IMR-90 (cell line): Measurements from ENCODE around the gene TTYH3. TPM values are rescaled to one million over a fixed set of nuclear protein-coding genes. Genes with fewer than 3 reads are reported as not detected.

Experiments used
- ATAC-seq: fragments of 200-7000 bp; cut with Tn5 transposase; 2 replicates; pipeline ENCODE4 v1.9.1; 2020; ENCODE audit warnings: low read depth, mild to moderate bottlenecking, moderate library complexity
- BruUV-seq: library from RNA; stranded (reverse); fragments of 400-500 nt; replicated peaks from 2 replicates; lab custom pipeline; 2021; lab: Mats Ljungman, UMichigan
- CTCF ChIA-PET: fragments of 300-600 bp; formaldehyde crosslinking; extraction: SDS; loops from one replicate; lab custom pipeline; 2021; ENCODE audit warnings: antibody characterized with exemption; lab: Yijun Ruan, JAX
- POLR2A ChIA-PET: fragments of 300-600 bp; sonication (Branson Sonifier 250); formaldehyde crosslinking; loops from one replicate; lab custom pipeline; 2022; ENCODE audit warnings: antibody characterized with exemption; ENCODE audit not compliant: unreplicated experiment; lab: Charles Lee
- DNase-seq: peaks from one replicate; pipeline ENCODE4 v3.0.0; 2013
- H2AFZ ChIP-seq: replicated peaks from 2 replicates; pipeline ENCODE3; 2013; ENCODE audit warnings: low read length, mild to moderate bottlenecking; ENCODE audit not compliant: poor library complexity
- H2AK5ac ChIP-seq: 2 replicates; pipeline ENCODE4 v1.6.1; 2013; ENCODE audit warnings: low read depth, low read length, inconsistent platforms
- H2AK9ac ChIP-seq: replicated peaks from 2 replicates; pipeline ENCODE3; 2013; ENCODE audit warnings: mild to moderate bottlenecking, low read depth, low read length, moderate library complexity; ENCODE audit not compliant: poor library complexity
- H2BK120ac ChIP-seq: 2 replicates; pipeline ENCODE4 v1.6.1; 2013; ENCODE audit warnings: low read depth, low read length, inconsistent platforms
- H2BK15ac ChIP-seq: 3 replicates; pipeline ENCODE4 v1.6.1; 2013; ENCODE audit warnings: low read depth, low read length, inconsistent platforms
- H2BK20ac ChIP-seq: 2 replicates; pipeline ENCODE4 v1.6.1; 2013; ENCODE audit warnings: low read depth, mild to moderate bottlenecking, inconsistent platforms, low read length, moderate library complexity
- H2BK5ac ChIP-seq: 2 replicates; pipeline ENCODE4 v1.6.1; 2013; ENCODE audit warnings: mild to moderate bottlenecking, low read depth, low read length, inconsistent platforms; ENCODE audit not compliant: poor library complexity, severe bottlenecking
- H3K14ac ChIP-seq: replicated peaks from 2 replicates; pipeline ENCODE4 v1.6.1; 2013; ENCODE audit warnings: low read depth, low read length, inconsistent platforms
- H3K18ac ChIP-seq: 2 replicates; pipeline ENCODE4 v1.6.1; 2013; ENCODE audit warnings: low read depth, low read length, control low read depth
- H3K23ac ChIP-seq: 2 replicates; pipeline ENCODE4 v1.6.1; 2013; ENCODE audit warnings: low read depth, low read length, inconsistent platforms
- H3K27ac ChIP-seq: 2 replicates; pipeline ENCODE4 v1.5.1; 2013; ENCODE audit warnings: mild to moderate bottlenecking, control low read depth, low read length; ENCODE audit not compliant: insufficient read depth
- H3K27me3 ChIP-seq: 2 replicates; pipeline ENCODE4 v1.6.1; 2013; ENCODE audit warnings: low read length; ENCODE audit not compliant: control insufficient read depth, insufficient read depth
- H3K36me3 ChIP-seq: 2 replicates; pipeline ENCODE4 v1.6.1; 2013; ENCODE audit warnings: low read length, mixed read lengths; ENCODE audit not compliant: control insufficient read depth, insufficient read depth
- H3K4ac ChIP-seq: 2 replicates; pipeline ENCODE4 v1.6.1; 2013; ENCODE audit warnings: low read depth, low read length, inconsistent platforms
- H3K4me1 ChIP-seq: 2 replicates; pipeline ENCODE4 v1.6.1; 2013; ENCODE audit warnings: low read length, mixed read lengths; ENCODE audit not compliant: control insufficient read depth, insufficient read depth
- H3K4me2 ChIP-seq: 2 replicates; pipeline ENCODE4 v1.6.1; 2013; ENCODE audit warnings: low read depth, mild to moderate bottlenecking, control low read depth, low read length, moderate library complexity
- H3K4me3 ChIP-seq: 2 replicates; pipeline ENCODE4 v1.5.1; 2013; ENCODE audit warnings: low read depth, mild to moderate bottlenecking, control low read depth, low read length, moderate library complexity; ENCODE audit not compliant: insufficient read depth
- H3K56ac ChIP-seq: 2 replicates; pipeline ENCODE4 v1.6.1; 2013; ENCODE audit warnings: low read length, inconsistent platforms; ENCODE audit not compliant: insufficient read depth; ENCODE audit errors: extremely low read depth
- H3K79me1 ChIP-seq, 2 experiments: 2 replicates each; pipeline ENCODE4 v1.6.1; 2013; ENCODE audit warnings: low read length in 2 of 2, inconsistent platforms in 1 of 2, low read depth in 1 of 2
- H3K9ac ChIP-seq: 2 replicates; pipeline ENCODE4 v1.6.1; 2013; ENCODE audit warnings: low read depth, low read length, control low read depth
- H3K9me1 ChIP-seq: 2 replicates; pipeline ENCODE4 v1.6.1; 2013; ENCODE audit warnings: low read length, inconsistent platforms; ENCODE audit not compliant: insufficient read depth
- H3K9me3 ChIP-seq: 2 replicates; pipeline ENCODE4 v1.6.1; 2013; ENCODE audit warnings: low read length; ENCODE audit not compliant: control insufficient read depth, insufficient read depth
- H4K20me1 ChIP-seq: 2 replicates; pipeline ENCODE4 v1.6.1; 2013; ENCODE audit warnings: low read length, inconsistent platforms; ENCODE audit not compliant: insufficient read depth
- H4K5ac ChIP-seq: 2 replicates; pipeline ENCODE4 v1.6.1; 2013; ENCODE audit warnings: mild to moderate bottlenecking, low read depth, low read length, control low read depth
- H4K8ac ChIP-seq, 2 experiments: 2 replicates each; pipeline ENCODE4 v1.6.1; 2013; ENCODE audit warnings: low read depth in 2 of 2, low read length in 2 of 2, control low read depth in 1 of 2, inconsistent platforms in 1 of 2
- H4K91ac ChIP-seq: 2 replicates; pipeline ENCODE4 v1.6.1; 2013; ENCODE audit warnings: low read depth, low read length, inconsistent platforms; ENCODE audit not compliant: insufficient read depth
- BHLHE40 ChIP-seq: fragments of 150-350 bp; IDR thresholded peaks from 2 replicates; pipeline ENCODE4 v1.6.1; 2016; ENCODE audit warnings: mild to moderate bottlenecking, low read depth, low read length
- CEBPB ChIP-seq: IDR thresholded peaks from 2 replicates; pipeline ENCODE4 v1.6.1; 2012; ENCODE audit warnings: low read depth, low read length, improper control_type of control experiment
- CHD1 ChIP-seq: IDR thresholded peaks from 2 replicates; pipeline ENCODE4 v1.6.1; 2012; ENCODE audit warnings: low read depth, low read length, improper control_type of control experiment
- FOS ChIP-seq: fragments of 150-350 bp; IDR thresholded peaks from 2 replicates; pipeline ENCODE4 v1.6.1; 2016; ENCODE audit warnings: low read depth, low read length
- MAFK ChIP-seq: IDR thresholded peaks from 2 replicates; pipeline ENCODE4 v1.6.1; 2012; ENCODE audit warnings: low read depth, low read length, improper control_type of control experiment
- MXI1 ChIP-seq: IDR thresholded peaks from 2 replicates; pipeline ENCODE4 v1.6.1; 2012; ENCODE audit warnings: low read depth, mild to moderate bottlenecking, low read length, moderate library complexity, borderline replicate concordance
- NFE2L2 ChIP-seq: fragments of 150-350 bp; IDR thresholded peaks from 2 replicates; pipeline ENCODE4 v1.6.1; 2016; ENCODE audit warnings: low read depth, mild to moderate bottlenecking, low read length
- POLR2A ChIP-seq: IDR thresholded peaks from 2 replicates; pipeline ENCODE4 v1.6.1; 2012; ENCODE audit warnings: mild to moderate bottlenecking, low read depth, low read length
- RCOR1 ChIP-seq: IDR thresholded peaks from 2 replicates; pipeline ENCODE4 v1.6.1; 2012; ENCODE audit warnings: mild to moderate bottlenecking, low read length, improper control_type of control experiment; ENCODE audit not compliant: insufficient replicate concordance
- RFX5 ChIP-seq: IDR thresholded peaks from 2 replicates; pipeline ENCODE4 v1.8.0; 2012; ENCODE audit warnings: low read depth, mild to moderate bottlenecking, low read length, moderate library complexity
- SMC3 ChIP-seq: fragments of 150-350 bp; IDR thresholded peaks from 2 replicates; pipeline ENCODE4 v1.6.1; 2016; ENCODE audit warnings: low read depth, mild to moderate bottlenecking, antibody characterized with exemption, low read length, moderate library complexity
- WGBS, 2 experiments: methylation state at CpG; one replicate each; pipeline versions ENCODE4 v1.1.5 to v1.1.7; 2013; ENCODE audit warnings: missing lambda C conversion rate in 2 of 2; ENCODE audit not compliant: insufficient read length in 1 of 2; ENCODE audit errors: extremely low coverage in 2 of 2; 5-methylcytosine and 5-hydroxymethylcytosine counted together
- dilution Hi-C: fragments of 300-500 bp; cut with HindIII; formaldehyde crosslinking; loops from one replicate; pipeline ENCODE4 v1.14.3; 2018; ENCODE audit warnings: low sequenced_read_pairs; ENCODE audit not compliant: unreplicated experiment
- in situ Hi-C: fragments of 300-500 bp; cut with MboI; formaldehyde crosslinking; loops from 3 replicates; pipeline ENCODE4 v1.14.3; 2019; ENCODE audit warnings: low sequenced_read_pairs, inconsistent platforms, mixed read lengths
- intact Hi-C: fragments of 100-400 bp; cut with micrococcal nuclease; formaldehyde crosslinking; loops from 2 replicates; pipeline ENCODE4 v1.10.0; 2022
- polyA plus RNA-seq, 3 experiments: library from polyadenylated mRNA; depleted of rRNA; stranded (reverse); fragments of >200 nt; gene quantifications; 2 replicates each; pipeline ENCODE4 v1.2.3, GENCODE V29; 2012; ENCODE audit warnings: low replicate concordance in 1 of 3
- total RNA-seq: library from RNA; depleted of rRNA; stranded (reverse); fragments of >200 nt; gene quantifications from 2 replicates; pipeline ENCODE4 v1.2.3, GENCODE V29; 2012
- TF ChIP-seq, protein P1 (sequence below): conservative IDR thresholded peaks from 2 replicates; pipeline ENCODE4 v1.5.1; 2012; ENCODE audit warnings: mild to moderate bottlenecking, low read depth, low read length, improper control_type of control experiment
- TF ChIP-seq, protein P2 (sequence below): fragments of 150-350 bp; IDR thresholded peaks from 2 replicates; pipeline ENCODE4 v1.6.1; 2017; ENCODE audit warnings: mild to moderate bottlenecking, antibody characterized with exemption, low read length, low read depth

Gene TTYH3
- total and polyA plus RNA-seq, 2 of the 4 experiments (the other 2 are of a cell fraction): 5.6 to 82.6 TPM

GRCh38 chr7:2701424-2701823 is 69.6 kb downstream of the TTYH3 start:
- Histone ChIP-seq H3K18ac (no peak overlapping the region), H4K20me1 (no peaks in the 10 kb centered on the region), H3K9me3 (no peaks in the 10 kb centered on the region), H3K23ac (no peak overlapping the region), H3K4me2 (no peak overlapping the region), H3K36me3 (no peaks in the 10 kb centered on the region), H2BK20ac (no peak overlapping the region), H2AK5ac (no peak overlapping the region), H2AK9ac (peak overlapping the region; percentile 55), H3K79me1 (no peaks in the 10 kb centered on the region), H3K9ac (no peak overlapping the region), H3K14ac (no peak overlapping the region), H2BK120ac (no peak overlapping the region), H2BK5ac (no peak overlapping the region), H3K27ac (no peak overlapping the region), H3K27me3 (peaks cover 6% of the 10 kb centered on the region; the same call in 1 of the 2 replicates), H3K56ac (no peak overlapping the region), H4K8ac (no peak overlapping the region), H2AFZ (no peak overlapping the region), H2BK15ac (no peak overlapping the region), H3K4me1 (no peaks in the 10 kb centered on the region; the same call in 1 of the 2 replicates), H4K91ac (no peak overlapping the region), H3K4me3 (no peak overlapping the region), H3K4ac (no peak overlapping the region), H3K9me1 (no peaks in the 10 kb centered on the region), H4K5ac (no peak overlapping the region)
- ChIA-PET CTCF (no interaction called here), POLR2A (no interaction called here)
- ATAC-seq: no peak
- in situ Hi-C loops: no loop called here
- DNase-seq: no peak
- WGBS, 2 experiments: 78% methylated on average over 6 of the region's 17 CpGs; no CpG with 5 or more reads in 1 of the 2 experiments
- no peak for TF ChIP-seq SMC3
- TF ChIP-seq, protein P1, sequence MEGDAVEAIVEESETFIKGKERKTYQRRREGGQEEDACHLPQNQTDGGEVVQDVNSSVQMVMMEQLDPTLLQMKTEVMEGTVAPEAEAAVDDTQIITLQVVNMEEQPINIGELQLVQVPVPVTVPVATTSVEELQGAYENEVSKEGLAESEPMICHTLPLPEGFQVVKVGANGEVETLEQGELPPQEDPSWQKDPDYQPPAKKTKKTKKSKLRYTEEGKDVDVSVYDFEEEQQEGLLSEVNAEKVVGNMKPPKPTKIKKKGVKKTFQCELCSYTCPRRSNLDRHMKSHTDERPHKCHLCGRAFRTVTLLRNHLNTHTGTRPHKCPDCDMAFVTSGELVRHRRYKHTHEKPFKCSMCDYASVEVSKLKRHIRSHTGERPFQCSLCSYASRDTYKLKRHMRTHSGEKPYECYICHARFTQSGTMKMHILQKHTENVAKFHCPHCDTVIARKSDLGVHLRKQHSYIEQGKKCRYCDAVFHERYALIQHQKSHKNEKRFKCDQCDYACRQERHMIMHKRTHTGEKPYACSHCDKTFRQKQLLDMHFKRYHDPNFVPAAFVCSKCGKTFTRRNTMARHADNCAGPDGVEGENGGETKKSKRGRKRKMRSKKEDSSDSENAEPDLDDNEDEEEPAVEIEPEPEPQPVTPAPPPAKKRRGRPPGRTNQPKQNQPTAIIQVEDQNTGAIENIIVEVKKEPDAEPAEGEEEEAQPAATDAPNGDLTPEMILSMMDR: no peak
- no peak for TF ChIP-seq RFX5
- no peak for TF ChIP-seq POLR2A
- no peak for TF ChIP-seq BHLHE40
- no peak for TF ChIP-seq CEBPB
- TF ChIP-seq, protein P2, sequence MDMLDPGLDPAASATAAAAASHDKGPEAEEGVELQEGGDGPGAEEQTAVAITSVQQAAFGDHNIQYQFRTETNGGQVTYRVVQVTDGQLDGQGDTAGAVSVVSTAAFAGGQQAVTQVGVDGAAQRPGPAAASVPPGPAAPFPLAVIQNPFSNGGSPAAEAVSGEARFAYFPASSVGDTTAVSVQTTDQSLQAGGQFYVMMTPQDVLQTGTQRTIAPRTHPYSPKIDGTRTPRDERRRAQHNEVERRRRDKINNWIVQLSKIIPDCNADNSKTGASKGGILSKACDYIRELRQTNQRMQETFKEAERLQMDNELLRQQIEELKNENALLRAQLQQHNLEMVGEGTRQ: no peak
- TF ChIP-seq MAFK: no peak
- TF ChIP-seq FOS: no peak
- TF ChIP-seq MXI1: no peak
- no peak for TF ChIP-seq RCOR1
- TF ChIP-seq NFE2L2: no peak
- no peak for TF ChIP-seq CHD1
- BruUV-seq: no TSS peak
- dilution Hi-C loops: no loop called here
- intact Hi-C loops: no loop called here
